Measurements from ENCODE around the gene PXMP2. TPM values are rescaled to one million over a fixed set of nuclear protein-coding genes. Genes with fewer than 3 reads are reported as not detected.

Gene PXMP2
- total RNA-seq, 1 donor from 2014 or later, result 25.6 TPM

- Mint-ChIP-seq H3K27me3 (ENCODE audit: unreplicated experiment) (no peaks in the 10 kb centered on the region), H3K27ac (ENCODE audit: unreplicated experiment) (no peak overlapping the region), H3K4me1 (ENCODE audit: unreplicated experiment) (peaks cover 10% of the 10 kb centered on the region), H3K36me3 (ENCODE audit: unreplicated experiment) (peaks cover 11% of the 10 kb centered on the region), H3K9me3 (ENCODE audit: unreplicated experiment) (no peaks in the 10 kb centered on the region), H3K4me3 (ENCODE audit: unreplicated experiment) (no peak overlapping the region)
- TF ChIP-seq CTCF (IDR thresholded peaks at IDR 0.05), result no peak
- no peak for DNase-seq (ENCODE audit: extremely low spot score, unreplicated experiment)
Measured at GRCh38 chr12:132715874-132716273, 28.5 kb downstream of the PXMP2 start.

DNA sequence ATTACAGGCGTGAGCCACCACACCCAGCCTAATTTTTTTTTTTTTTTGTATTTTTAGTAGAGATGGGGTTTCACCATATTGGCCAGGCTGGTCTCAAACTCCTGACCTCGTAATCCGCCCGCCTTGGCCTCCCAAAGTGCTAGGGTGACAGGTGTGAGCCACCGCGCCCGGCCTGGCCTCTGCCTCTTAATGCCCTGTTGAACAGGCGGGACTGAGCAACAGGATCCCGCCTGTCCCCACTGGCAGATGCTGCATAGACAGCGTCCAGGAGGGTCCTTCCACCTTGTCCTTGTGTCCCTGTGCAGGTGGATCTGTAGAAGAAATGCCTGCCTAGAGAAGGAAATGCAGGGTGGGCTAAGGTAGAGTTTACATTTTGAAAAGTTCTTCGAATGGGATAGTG is 29.0 kb downstream of the PXMP2 start:
- Mint-ChIP-seq H3K4me3 (ENCODE audit: unreplicated experiment) (no peak overlapping the region), H3K9me3 (ENCODE audit: unreplicated experiment) (no peaks in the 10 kb centered on the region), H3K36me3 (ENCODE audit: unreplicated experiment) (peaks cover 13% of the 10 kb centered on the region), H3K27ac (ENCODE audit: unreplicated experiment) (no peak overlapping the region), H3K4me1 (ENCODE audit: unreplicated experiment) (peaks cover 8% of the 10 kb centered on the region), H3K27me3 (ENCODE audit: unreplicated experiment) (no peaks in the 10 kb centered on the region)
- DNase-seq (ENCODE audit: extremely low spot score, unreplicated experiment), result no peak
- TF ChIP-seq CTCF (IDR thresholded peaks at IDR 0.05), result no peak

DNA sequence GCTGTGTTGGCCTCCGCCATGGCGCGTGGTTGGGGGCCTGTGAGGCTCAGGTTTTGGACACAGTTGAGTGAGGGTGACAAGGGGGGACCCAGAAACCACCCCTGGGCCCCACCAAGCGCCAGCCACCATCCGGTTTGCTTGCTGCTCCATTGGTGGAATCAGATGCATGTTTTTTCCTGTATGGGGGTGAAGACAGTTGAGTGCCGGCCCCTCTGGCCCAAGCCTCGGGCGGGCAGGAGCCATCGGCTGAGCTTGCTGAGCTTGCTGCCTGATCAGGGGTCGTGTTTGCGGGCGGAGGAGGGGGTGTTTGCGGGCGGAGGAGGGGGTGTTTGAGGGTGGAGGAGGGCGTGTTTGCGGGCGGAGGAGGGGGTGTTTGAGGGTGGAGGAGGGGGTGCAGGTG is 29.6 kb downstream of the PXMP2 start:
- H3K27ac Mint-ChIP-seq (ENCODE audit: unreplicated experiment), result no peak overlapping the region
- no peak overlapping the region for H3K4me3 Mint-ChIP-seq (ENCODE audit: unreplicated experiment)
- DNase-seq (ENCODE audit: extremely low spot score, unreplicated experiment), result no peak
- no peaks in the 10 kb centered on the region for H3K27me3 Mint-ChIP-seq (ENCODE audit: unreplicated experiment)
- H3K4me1 Mint-ChIP-seq (ENCODE audit: unreplicated experiment), result peaks cover 4% of the 10 kb centered on the region
- peaks cover 15% of the 10 kb centered on the region for H3K36me3 Mint-ChIP-seq (ENCODE audit: unreplicated experiment)
- H3K9me3 Mint-ChIP-seq (ENCODE audit: unreplicated experiment), result no peaks in the 10 kb centered on the region
- no peak for TF ChIP-seq CTCF (IDR thresholded peaks at IDR 0.05)

DNA sequence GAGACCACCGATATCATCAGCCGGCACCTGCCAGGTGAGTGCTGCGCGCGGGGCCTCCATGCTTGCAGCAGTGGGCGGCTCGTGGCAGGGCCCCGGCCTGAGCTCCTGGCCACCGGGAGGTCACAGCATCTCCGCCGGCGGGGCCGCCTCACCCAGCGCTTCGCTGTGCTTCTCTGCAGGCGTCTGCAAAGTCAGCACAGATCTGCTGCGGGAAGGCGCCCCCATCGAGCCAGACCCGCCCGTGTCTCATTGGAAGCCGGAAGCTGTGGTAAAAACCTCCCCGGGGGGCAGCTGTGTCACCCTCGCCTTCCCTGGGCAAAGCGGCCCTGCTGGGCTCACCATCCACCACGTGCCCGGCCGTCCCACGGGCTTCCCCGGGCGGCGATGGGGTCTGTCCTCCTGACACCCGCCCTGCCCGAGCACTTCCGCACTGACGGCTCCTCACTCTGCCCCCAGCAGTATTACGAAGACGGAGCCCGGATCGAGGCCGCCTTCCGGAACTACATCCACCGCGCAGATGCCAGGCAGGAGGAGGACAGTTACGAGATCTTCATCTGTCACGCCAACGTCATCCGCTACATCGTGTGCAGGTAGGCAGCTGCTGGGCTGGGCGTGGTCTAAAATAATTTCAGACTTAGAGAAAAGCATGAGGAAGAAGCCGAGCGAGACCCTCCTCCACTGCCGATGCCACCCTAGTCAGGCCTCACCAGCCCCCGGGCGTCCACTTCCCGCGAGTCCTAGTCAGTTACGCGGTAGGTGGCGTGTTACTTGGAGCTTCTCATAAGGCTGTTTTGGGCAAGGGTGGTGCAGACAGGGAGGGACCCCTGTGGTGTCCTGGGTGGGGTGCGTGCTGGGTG is 30.4 kb downstream of the PXMP2 start:
- Mint-ChIP-seq H3K27ac (ENCODE audit: unreplicated experiment) (no peak overlapping the region), H3K27me3 (ENCODE audit: unreplicated experiment) (no peaks in the 10 kb centered on the region), H3K4me3 (ENCODE audit: unreplicated experiment) (no peak overlapping the region), H3K9me3 (ENCODE audit: unreplicated experiment) (no peaks in the 10 kb centered on the region), H3K36me3 (ENCODE audit: unreplicated experiment) (peaks cover 15% of the 10 kb centered on the region), H3K4me1 (ENCODE audit: unreplicated experiment) (no peaks in the 10 kb centered on the region)
- no peak for DNase-seq (ENCODE audit: extremely low spot score, unreplicated experiment)
- TF ChIP-seq CTCF (IDR thresholded peaks at IDR 0.05), result no peak

- H3K27me3 Mint-ChIP-seq (ENCODE audit: unreplicated experiment), result no peaks in the 10 kb centered on the region
- H3K27ac Mint-ChIP-seq (ENCODE audit: unreplicated experiment), result no peak overlapping the region
- no peak for TF ChIP-seq CTCF (IDR thresholded peaks at IDR 0.05)
- no peaks in the 10 kb centered on the region for H3K4me1 Mint-ChIP-seq (ENCODE audit: unreplicated experiment)
- H3K9me3 Mint-ChIP-seq (ENCODE audit: unreplicated experiment), result no peaks in the 10 kb centered on the region
- no peak overlapping the region for H3K4me3 Mint-ChIP-seq (ENCODE audit: unreplicated experiment)
- no peak for DNase-seq (ENCODE audit: extremely low spot score, unreplicated experiment)
- peaks cover 22% of the 10 kb centered on the region for H3K36me3 Mint-ChIP-seq (ENCODE audit: unreplicated experiment)
Measured at GRCh38 chr12:132718644-132719043, 31.3 kb downstream of the PXMP2 start.
